Natural killer cell (primary cell): ENCODE measurements around the gene CMTM2. TPM values are rescaled to one million over a fixed set of nuclear protein-coding genes. Genes with fewer than 3 reads are reported as not detected.

Experiments
- ATAC-seq, 3 donors: fragments of 150-1000 bp in 2 of 3; fragments of 200-7000 bp in 1 of 3; cut with Tn5 transposase; 1 replicate in 1 of 3; 2 replicates in 2 of 3; pipeline ENCODE4 v1.10.0; 2021; ENCODE audit warnings: mild to moderate bottlenecking in 2 of 3, moderate library complexity in 2 of 3
- DNase-seq, 2 donors: peaks; one replicate each; pipeline versions ENCODE4 v3.0.0 to v3.0.0-alpha.2; 2013 to 2021; ENCODE audit warnings: mixed read lengths in 1 of 2
- H3K27ac ChIP-seq: one replicate; pipeline ENCODE4 v1.5.1; 2013; ENCODE audit warnings: mild to moderate bottlenecking, low read length
- H3K27me3 ChIP-seq: one replicate; pipeline ENCODE4 v1.6.1; 2013; ENCODE audit warnings: low read length; ENCODE audit not compliant: control insufficient read depth, insufficient read depth
- H3K36me3 ChIP-seq: one replicate; pipeline ENCODE4 v1.6.1; 2013; ENCODE audit warnings: low read length; ENCODE audit not compliant: control insufficient read depth, insufficient read depth
- H3K4me1 ChIP-seq: one replicate; pipeline ENCODE4 v1.6.1; 2013; ENCODE audit warnings: low read length; ENCODE audit not compliant: control insufficient read depth, insufficient read depth
- H3K4me3 ChIP-seq: one replicate; pipeline ENCODE4 v1.5.1; 2013; ENCODE audit warnings: low read length
- H3K9me3 ChIP-seq: one replicate; pipeline ENCODE4 v1.6.1; 2013; ENCODE audit warnings: low read length; ENCODE audit not compliant: control insufficient read depth, insufficient read depth
- H3K27ac Mint-ChIP-seq, 2 donors: one replicate each; pipeline ENCODE4 v1.8.0; 2022; ENCODE audit warnings: mild to moderate bottlenecking in 2 of 2, mixed read lengths in 2 of 2, moderate library complexity in 1 of 2
- H3K27me3 Mint-ChIP-seq, 2 donors: one replicate each; pipeline ENCODE4 v1.8.0; 2022; ENCODE audit warnings: low read depth in 2 of 2, mixed read lengths in 2 of 2
- H3K36me3 Mint-ChIP-seq: one replicate; pipeline ENCODE4 v1.8.0; 2022; ENCODE audit warnings: mixed read lengths
- H3K4me1 Mint-ChIP-seq, 2 donors: one replicate each; pipeline ENCODE4 v1.8.0; 2022; ENCODE audit warnings: mixed read lengths in 2 of 2
- H3K4me3 Mint-ChIP-seq: one replicate; pipeline ENCODE4 v1.8.0; 2022; ENCODE audit warnings: mild to moderate bottlenecking, moderate library complexity, mixed read lengths
- H3K9me3 Mint-ChIP-seq, 2 donors: one replicate each; pipeline ENCODE4 v1.8.0; 2022; ENCODE audit warnings: mixed read lengths in 2 of 2
- WGBS: methylation state at CpG from one replicate; pipeline ENCODE4 v1.1.7; 2013; ENCODE audit warnings: missing lambda C conversion rate; ENCODE audit not compliant: insufficient coverage; 5-methylcytosine and 5-hydroxymethylcytosine counted together
- intact Hi-C: fragments of 100-400 bp; cut with micrococcal nuclease; formaldehyde crosslinking; loops from one replicate; pipeline ENCODE4 v1.14.2; 2022
- total RNA-seq, 4 donors: library from RNA; stranded (reverse); fragments of 120-200 nt in 1 of 4; gene quantifications; one replicate each; pipeline versions ENCODE4 v1.2.3 to v1.2.4, GENCODE V29; 2013 to 2022
- TF ChIP-seq, protein P1 (sequence below): fragments of 200-600 bp; IDR thresholded peaks from one replicate; pipeline ENCODE4 v1.8.0; 2022; ENCODE audit warnings: antibody characterized with exemption

The CMTM2 gene
- total RNA-seq, 3 donors from 2014 or later (not counting 1 experiment from before 2014, with no cell fraction given) = 0.61 to 1.6 (median 0.82) TPM

DNA sequence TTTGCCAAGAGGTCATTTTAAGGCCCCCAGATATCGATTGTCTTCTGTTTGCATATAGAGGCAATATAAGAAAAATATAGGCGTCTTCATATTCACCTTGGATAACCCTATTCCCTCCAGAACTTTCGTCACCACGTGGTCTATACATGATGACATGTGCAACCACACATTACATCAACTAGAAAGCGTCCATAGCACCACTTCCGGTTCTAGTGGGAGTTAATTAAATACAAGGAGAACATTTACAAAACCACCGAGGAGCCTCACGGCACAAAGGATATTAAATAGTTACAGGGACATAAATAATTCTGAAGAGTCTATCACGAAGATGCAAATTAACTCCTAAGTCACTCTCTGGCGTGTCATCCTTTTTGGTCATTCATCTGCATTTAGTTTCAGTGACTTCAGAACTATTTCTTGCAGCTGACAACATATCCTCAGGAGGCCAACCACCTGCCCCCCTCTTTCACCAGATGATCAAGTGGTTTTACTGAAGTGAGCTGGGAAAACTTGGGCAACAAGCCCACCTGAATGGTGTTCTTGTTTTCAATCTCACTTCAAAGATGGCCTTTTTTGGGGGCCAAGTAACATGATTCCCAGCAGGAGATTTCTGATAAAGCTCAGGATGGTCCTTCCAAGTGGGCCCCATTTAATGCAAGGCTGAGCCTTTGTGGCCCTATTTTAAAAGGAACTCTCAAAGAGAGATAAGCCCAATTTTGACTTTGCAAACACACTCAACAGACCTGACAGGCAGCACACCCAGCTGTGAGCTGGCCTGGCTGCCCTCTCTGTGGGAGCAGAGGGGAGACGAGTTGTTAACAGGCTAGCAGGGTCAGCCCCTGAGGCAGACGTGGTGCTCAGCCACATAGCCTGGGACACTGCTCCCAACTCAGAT is 40.5 kb downstream of the CMTM2 start:
- intact Hi-C loops = no loop called here

DNA sequence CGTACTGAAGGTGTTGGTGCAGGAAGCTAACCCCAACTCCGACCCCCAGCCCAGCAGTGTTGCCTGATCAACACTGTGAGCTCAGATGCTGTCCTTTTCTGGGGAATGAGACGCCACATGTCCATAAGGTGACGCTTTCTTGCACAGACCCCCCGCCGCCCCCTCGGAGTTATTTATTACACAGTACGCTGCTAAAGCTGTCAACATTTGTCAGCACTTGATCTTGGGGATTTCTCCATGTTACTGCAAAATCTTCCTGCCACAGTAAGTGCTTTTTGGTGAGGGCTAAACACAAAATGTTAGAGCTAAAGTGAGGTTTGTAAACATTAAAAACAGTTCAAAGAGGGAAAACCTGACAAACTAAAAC is 41.1 kb downstream of the CMTM2 start:
- Mint-ChIP-seq H3K9me3 (no peaks in the 10 kb centered on the region), H3K4me1 (no peaks in the 10 kb centered on the region), H3K27ac (no peak overlapping the region), H3K4me3 (no peak overlapping the region), H3K36me3 (no peaks in the 10 kb centered on the region), H3K27me3 (no peaks in the 10 kb centered on the region)
- no peaks in the 10 kb centered on the region for H3K4me1 ChIP-seq
- intact Hi-C loops = no loop called here
- 95% methylated on average over 8 of the region's 8 CpGs for WGBS
- no peaks in the 10 kb centered on the region for H3K36me3 ChIP-seq
- no peak overlapping the region for H3K4me3 ChIP-seq
- TF ChIP-seq, protein P1, sequence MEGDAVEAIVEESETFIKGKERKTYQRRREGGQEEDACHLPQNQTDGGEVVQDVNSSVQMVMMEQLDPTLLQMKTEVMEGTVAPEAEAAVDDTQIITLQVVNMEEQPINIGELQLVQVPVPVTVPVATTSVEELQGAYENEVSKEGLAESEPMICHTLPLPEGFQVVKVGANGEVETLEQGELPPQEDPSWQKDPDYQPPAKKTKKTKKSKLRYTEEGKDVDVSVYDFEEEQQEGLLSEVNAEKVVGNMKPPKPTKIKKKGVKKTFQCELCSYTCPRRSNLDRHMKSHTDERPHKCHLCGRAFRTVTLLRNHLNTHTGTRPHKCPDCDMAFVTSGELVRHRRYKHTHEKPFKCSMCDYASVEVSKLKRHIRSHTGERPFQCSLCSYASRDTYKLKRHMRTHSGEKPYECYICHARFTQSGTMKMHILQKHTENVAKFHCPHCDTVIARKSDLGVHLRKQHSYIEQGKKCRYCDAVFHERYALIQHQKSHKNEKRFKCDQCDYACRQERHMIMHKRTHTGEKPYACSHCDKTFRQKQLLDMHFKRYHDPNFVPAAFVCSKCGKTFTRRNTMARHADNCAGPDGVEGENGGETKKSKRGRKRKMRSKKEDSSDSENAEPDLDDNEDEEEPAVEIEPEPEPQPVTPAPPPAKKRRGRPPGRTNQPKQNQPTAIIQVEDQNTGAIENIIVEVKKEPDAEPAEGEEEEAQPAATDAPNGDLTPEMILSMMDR = no peak
- no peak for DNase-seq
- no peak overlapping the region for H3K27ac ChIP-seq
- no peaks in the 10 kb centered on the region for H3K9me3 ChIP-seq
- ATAC-seq = no peak
- no peaks in the 10 kb centered on the region for H3K27me3 ChIP-seq

More for the DNA sequence above, 40.5 kb downstream of the CMTM2 start:
- Histone ChIP-seq H3K27ac (no peak overlapping the region), H3K9me3 (no peaks in the 10 kb centered on the region), H3K27me3 (no peaks in the 10 kb centered on the region), H3K4me1 (no peaks in the 10 kb centered on the region), H3K4me3 (no peak overlapping the region), H3K36me3 (no peaks in the 10 kb centered on the region)
- Mint-ChIP-seq H3K4me1 (no peaks in the 10 kb centered on the region), H3K27me3 (no peaks in the 10 kb centered on the region), H3K9me3 (no peaks in the 10 kb centered on the region), H3K36me3 (no peaks in the 10 kb centered on the region), H3K27ac (no peak overlapping the region), H3K4me3 (no peak overlapping the region)
- DNase-seq = no peak
- ATAC-seq = no peak
- TF ChIP-seq, protein P1 = no peak
- 79% methylated on average over 7 of the region's 12 CpGs for WGBS

DNA sequence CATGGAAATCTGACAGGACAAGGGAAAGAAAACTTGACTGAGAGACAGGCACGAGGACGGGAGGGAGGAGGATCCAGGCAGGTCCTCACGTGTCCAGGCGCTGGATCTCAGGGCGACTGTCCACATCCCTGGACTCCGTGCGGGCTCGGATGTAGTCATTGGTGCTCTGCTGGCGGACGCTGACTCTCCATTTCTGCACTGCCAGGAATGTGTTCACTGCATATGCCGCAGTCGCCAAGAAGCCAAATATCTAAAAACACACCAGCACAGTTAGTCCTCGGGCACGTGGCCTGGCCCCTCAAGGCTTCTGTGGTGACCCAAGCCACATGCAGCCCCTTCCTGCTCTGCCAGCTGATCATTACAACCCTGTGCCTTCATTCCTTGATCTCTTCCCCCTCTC is 42.7 kb downstream of the CMTM2 start:
- Histone ChIP-seq H3K27me3 (no peaks in the 10 kb centered on the region), H3K4me1 (no peaks in the 10 kb centered on the region), H3K9me3 (no peaks in the 10 kb centered on the region), H3K27ac (no peak overlapping the region), H3K36me3 (no peaks in the 10 kb centered on the region), H3K4me3 (no peak overlapping the region)
- Mint-ChIP-seq H3K4me3 (no peak overlapping the region), H3K36me3 (no peaks in the 10 kb centered on the region), H3K27me3 (no peaks in the 10 kb centered on the region), H3K27ac (no peak overlapping the region), H3K9me3 (no peaks in the 10 kb centered on the region), H3K4me1 (no peaks in the 10 kb centered on the region)
- WGBS = 95% methylated on average over 14 of the region's 14 CpGs
- ATAC-seq = no peak
- intact Hi-C loops = no loop called here
- no peak for DNase-seq
- TF ChIP-seq, protein P1 = no peak

DNA sequence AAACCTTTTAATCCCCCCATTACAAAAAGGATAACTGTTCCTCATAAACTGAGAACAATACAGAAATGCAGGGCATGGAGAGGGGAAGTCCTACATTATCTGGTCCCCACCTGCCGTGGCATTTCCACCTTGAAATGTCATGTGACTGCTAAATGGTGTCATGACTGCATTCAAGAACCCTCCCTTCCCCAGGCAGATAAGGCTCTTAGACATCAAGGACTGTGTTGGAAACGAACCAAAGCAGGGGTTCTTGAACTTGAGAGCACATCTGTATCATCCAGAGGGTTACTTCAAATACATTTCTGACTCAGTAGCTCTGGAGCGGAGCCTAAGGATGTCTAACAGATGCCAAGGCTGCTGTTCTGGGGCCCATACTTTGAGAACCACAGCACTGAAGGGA is 43.6 kb downstream of the CMTM2 start:
- ATAC-seq = no peak
- intact Hi-C loops = no loop called here
- Histone ChIP-seq H3K27ac (no peak overlapping the region), H3K4me1 (no peaks in the 10 kb centered on the region), H3K27me3 (no peaks in the 10 kb centered on the region), H3K9me3 (no peaks in the 10 kb centered on the region), H3K4me3 (no peak overlapping the region), H3K36me3 (no peaks in the 10 kb centered on the region)
- WGBS = 65% methylated on average over 3 of the region's 3 CpGs
- no peak overlapping the region for H3K27ac Mint-ChIP-seq
- TF ChIP-seq, protein P1 = no peak
- no peaks in the 10 kb centered on the region for H3K36me3 Mint-ChIP-seq
- no peaks in the 10 kb centered on the region for H3K9me3 Mint-ChIP-seq
- H3K4me3 Mint-ChIP-seq = no peak overlapping the region
- DNase-seq = no peak
- H3K4me1 Mint-ChIP-seq = no peaks in the 10 kb centered on the region
- no peaks in the 10 kb centered on the region for H3K27me3 Mint-ChIP-seq
